GM12892 (cell line): Measurements from ENCODE around the gene ZC3H10.

Experiments
- POLR2AphosphoS5 ChIP-seq: IDR thresholded peaks from 2 replicates; pipeline ENCODE4 v1.6.1; 2011; ENCODE audit warnings: low read depth, low read length, control low read depth
- TAF1 ChIP-seq: IDR thresholded peaks from 2 replicates; pipeline ENCODE4 v1.6.1; 2011; ENCODE audit warnings: low read depth, mild to moderate bottlenecking, control low read depth, low read length, borderline replicate concordance

- TF ChIP-seq TAF1 (no peak), POLR2AphosphoS5 (no peak; the same call in 1 of the 2 replicates)
Observed at GRCh38 chr12:56104815-56105608, 13.1 kb upstream of the ZC3H10 start.
